Loucy (cell line): ENCODE measurements around the gene C5orf15.

Source experiments
- EZH2phosphoT487 ChIP-seq: fragments of 200-600 bp; IDR thresholded peaks from 2 replicates; pipeline ENCODE4 v1.6.1; 2018; ENCODE audit warnings: antibody characterized with exemption, mild to moderate bottlenecking, moderate library complexity, borderline replicate concordance
- TF ChIP-seq, protein P1 (sequence below): fragments of 200-600 bp; sonication (generic); conservative IDR thresholded peaks from 2 replicates; pipeline ENCODE4 v1.5.1; 2014; ENCODE audit warnings: mild to moderate bottlenecking, antibody characterized with exemption, low read length

DNA sequence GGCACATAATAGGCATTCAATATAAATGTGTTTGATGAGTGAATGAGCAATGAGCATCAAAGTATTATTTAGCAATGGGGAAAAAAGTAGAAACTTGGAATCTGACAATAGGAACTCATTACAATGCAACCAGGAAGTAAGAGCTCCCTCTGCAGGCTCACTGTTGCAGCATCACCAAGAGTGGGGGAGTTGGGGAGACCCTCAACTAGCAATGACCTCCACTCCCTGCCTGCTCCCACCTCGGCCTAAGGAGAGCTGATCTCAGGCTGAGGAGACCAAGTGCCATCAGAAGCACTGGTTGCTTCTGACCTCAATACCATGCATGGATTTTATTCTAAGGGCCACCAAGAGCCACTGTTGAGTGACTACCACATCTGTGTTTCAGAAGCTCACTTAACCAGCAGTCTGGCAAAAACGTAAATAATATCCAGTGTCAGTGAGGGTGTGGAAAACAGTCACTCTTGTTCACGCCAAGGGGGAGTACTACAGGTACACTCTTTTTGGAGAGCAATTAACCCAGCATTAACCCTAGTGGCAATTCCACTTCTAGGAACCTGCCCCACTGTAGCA lies 28.3 kb upstream of the C5orf15 start:
- TF ChIP-seq, protein P1, sequence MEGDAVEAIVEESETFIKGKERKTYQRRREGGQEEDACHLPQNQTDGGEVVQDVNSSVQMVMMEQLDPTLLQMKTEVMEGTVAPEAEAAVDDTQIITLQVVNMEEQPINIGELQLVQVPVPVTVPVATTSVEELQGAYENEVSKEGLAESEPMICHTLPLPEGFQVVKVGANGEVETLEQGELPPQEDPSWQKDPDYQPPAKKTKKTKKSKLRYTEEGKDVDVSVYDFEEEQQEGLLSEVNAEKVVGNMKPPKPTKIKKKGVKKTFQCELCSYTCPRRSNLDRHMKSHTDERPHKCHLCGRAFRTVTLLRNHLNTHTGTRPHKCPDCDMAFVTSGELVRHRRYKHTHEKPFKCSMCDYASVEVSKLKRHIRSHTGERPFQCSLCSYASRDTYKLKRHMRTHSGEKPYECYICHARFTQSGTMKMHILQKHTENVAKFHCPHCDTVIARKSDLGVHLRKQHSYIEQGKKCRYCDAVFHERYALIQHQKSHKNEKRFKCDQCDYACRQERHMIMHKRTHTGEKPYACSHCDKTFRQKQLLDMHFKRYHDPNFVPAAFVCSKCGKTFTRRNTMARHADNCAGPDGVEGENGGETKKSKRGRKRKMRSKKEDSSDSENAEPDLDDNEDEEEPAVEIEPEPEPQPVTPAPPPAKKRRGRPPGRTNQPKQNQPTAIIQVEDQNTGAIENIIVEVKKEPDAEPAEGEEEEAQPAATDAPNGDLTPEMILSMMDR, result peak; percentile 68
- TF ChIP-seq EZH2phosphoT487, result no peak
